Gastroesophageal sphincter (tissue), 4 donors: ENCODE data around the gene ITGA8. TPM values are rescaled to one million over a fixed set of nuclear protein-coding genes. Genes with fewer than 3 reads are reported as not detected.

Experiments used
- ATAC-seq: fragments of 150-250 bp; one replicate; pipeline ENCODE4 v1.9.1; 2016; ENCODE audit warnings: mild to moderate bottlenecking, moderate library complexity
- H3K27ac ChIP-seq, 4 donors: fragments of 200-600 bp; sonication (generic) in 3 of 4; 1 replicate in 3 of 4; 2 replicates in 1 of 4; pipeline ENCODE4 v1.5.1; 2016 to 2019
- H3K27me3 ChIP-seq: fragments of 200-600 bp; sonication (generic); one replicate; pipeline ENCODE4 v1.5.1; 2019
- H3K36me3 ChIP-seq, 2 donors: fragments of 200-600 bp; sonication (generic); one replicate each; pipeline ENCODE4 v1.5.1; 2019; ENCODE audit warnings: control low read depth in 1 of 2
- H3K4me1 ChIP-seq, 3 donors: fragments of 200-600 bp; sonication (generic); 1 replicate in 2 of 3; 2 replicates in 1 of 3; pipeline ENCODE4 v1.5.1; 2016 to 2019; ENCODE audit warnings: control low read depth in 2 of 3
- H3K4me3 ChIP-seq, 2 donors: fragments of 200-600 bp; sonication (generic); one replicate each; pipeline ENCODE4 v1.5.1; 2019; ENCODE audit warnings: mild to moderate bottlenecking in 1 of 2, moderate library complexity in 1 of 2
- H3K9me3 ChIP-seq, 3 donors: fragments of 200-600 bp; sonication (generic); one replicate each; pipeline ENCODE4 v1.5.1; 2017 to 2019; ENCODE audit warnings: control low read depth in 2 of 3
- EP300 ChIP-seq: sonication (generic); formaldehyde crosslinking; IDR thresholded peaks from one replicate; pipeline ENCODE4 v1.6.1; 2017; ENCODE audit warnings: antibody characterized with exemption, mild to moderate bottlenecking
- POLR2A ChIP-seq, 2 donors: fragments of 450-650 bp; IDR thresholded peaks; one replicate each; pipeline ENCODE4 v1.6.1; 2017; ENCODE audit warnings: antibody characterized with exemption in 2 of 2, mild to moderate bottlenecking in 2 of 2, moderate library complexity in 1 of 2
- POLR2AphosphoS5 ChIP-seq: sonication (generic); formaldehyde crosslinking; IDR thresholded peaks from one replicate; pipeline ENCODE4 v1.6.1; 2017; ENCODE audit warnings: antibody characterized with exemption
- WGBS, 2 donors: methylation state at CpG; one replicate each; pipeline ENCODE4 v1.1.5; 2018; ENCODE audit warnings: low coverage in 1 of 2; 5-methylcytosine and 5-hydroxymethylcytosine counted together
- total RNA-seq, 4 donors: library from RNA; depleted of rRNA; stranded (reverse); fragments of >200 nt; gene quantifications; one replicate each; pipeline ENCODE4 v1.1.0, GENCODE V29; 2016
- TF ChIP-seq, protein P1 (sequence below), 4 experiments: fragments of 200-600 bp in 2 of 4; fragments of 450-650 bp in 2 of 4; sonication (generic) in 1 of 4; IDR thresholded peaks; one replicate each; pipeline ENCODE4 v1.5.1; 2017 to 2019; ENCODE audit warnings: antibody characterized with exemption in 4 of 4, mild to moderate bottlenecking in 2 of 4, moderate library complexity in 2 of 4

The ITGA8 gene
- total RNA-seq, 4 donors from 2014 or later: 37.6 to 667 (median 310) TPM

DNA sequence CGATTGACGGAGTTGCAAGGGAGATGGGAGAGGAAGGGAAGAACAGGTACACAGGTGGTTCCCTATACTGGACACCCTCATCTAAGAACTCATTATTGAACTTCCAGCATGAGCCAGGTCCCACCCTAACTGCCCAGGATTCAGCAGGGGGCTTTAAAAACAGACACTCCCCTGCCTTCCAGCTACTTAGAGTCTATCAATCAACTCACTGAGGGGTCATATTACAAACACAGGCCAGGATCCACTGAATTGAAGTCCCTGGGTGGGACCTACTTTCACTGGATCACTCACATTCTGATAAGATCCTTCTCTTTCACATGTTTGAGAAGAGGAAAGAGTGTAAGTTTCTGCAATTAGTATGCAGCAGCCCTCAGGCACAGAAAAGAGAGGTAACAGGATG is 92.8 kb downstream of the ITGA8 start:
- Histone ChIP-seq H3K9me3 (no peaks in the 10 kb centered on the region), H3K36me3 (peaks cover 0 to 5% of the 10 kb centered on the region in 2 donors), H3K4me1 (peaks cover 5 to 37% (median 7%) of the 10 kb centered on the region in 3 donors), H3K4me3 (no peak overlapping the region), H3K27ac (no peak overlapping the region), H3K27me3 (no peaks in the 10 kb centered on the region)
- WGBS, 2 donors: 80 to 100% methylated on average over 2 of the region's 2 CpGs
- no peak for ATAC-seq
- TF ChIP-seq, protein P1, sequence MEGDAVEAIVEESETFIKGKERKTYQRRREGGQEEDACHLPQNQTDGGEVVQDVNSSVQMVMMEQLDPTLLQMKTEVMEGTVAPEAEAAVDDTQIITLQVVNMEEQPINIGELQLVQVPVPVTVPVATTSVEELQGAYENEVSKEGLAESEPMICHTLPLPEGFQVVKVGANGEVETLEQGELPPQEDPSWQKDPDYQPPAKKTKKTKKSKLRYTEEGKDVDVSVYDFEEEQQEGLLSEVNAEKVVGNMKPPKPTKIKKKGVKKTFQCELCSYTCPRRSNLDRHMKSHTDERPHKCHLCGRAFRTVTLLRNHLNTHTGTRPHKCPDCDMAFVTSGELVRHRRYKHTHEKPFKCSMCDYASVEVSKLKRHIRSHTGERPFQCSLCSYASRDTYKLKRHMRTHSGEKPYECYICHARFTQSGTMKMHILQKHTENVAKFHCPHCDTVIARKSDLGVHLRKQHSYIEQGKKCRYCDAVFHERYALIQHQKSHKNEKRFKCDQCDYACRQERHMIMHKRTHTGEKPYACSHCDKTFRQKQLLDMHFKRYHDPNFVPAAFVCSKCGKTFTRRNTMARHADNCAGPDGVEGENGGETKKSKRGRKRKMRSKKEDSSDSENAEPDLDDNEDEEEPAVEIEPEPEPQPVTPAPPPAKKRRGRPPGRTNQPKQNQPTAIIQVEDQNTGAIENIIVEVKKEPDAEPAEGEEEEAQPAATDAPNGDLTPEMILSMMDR (IDR thresholded peaks at IDR 0.05): no peak
- TF ChIP-seq POLR2A (IDR thresholded peaks at IDR 0.05) (no peak), POLR2AphosphoS5 (no peak), EP300 (no peak)

DNA sequence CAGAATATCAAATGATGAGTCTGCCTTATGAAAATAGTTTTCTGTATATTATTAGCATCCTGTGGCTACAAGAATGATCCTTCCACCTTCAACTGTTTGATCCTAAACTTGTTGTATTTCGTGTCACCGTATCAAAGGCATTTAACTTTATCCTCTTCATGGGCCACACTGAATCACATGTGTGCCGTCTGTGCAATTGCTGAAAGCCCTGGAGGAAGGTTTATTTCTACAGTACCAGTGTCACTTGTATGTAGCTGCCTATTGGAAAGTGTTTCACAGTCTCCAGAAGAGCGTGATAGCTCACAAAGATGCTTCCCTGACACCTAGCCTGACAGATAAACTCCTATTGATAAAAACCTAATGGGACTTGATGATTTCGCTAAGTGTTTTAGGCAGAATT is 94.5 kb downstream of the ITGA8 start:
- no peaks in the 10 kb centered on the region for H3K27me3 ChIP-seq
- WGBS, 2 donors: 44 to 52% methylated on average over 3 to 5 of the region's 5 CpGs
- H3K4me3 ChIP-seq: no peak overlapping the region
- H3K9me3 ChIP-seq: no peaks in the 10 kb centered on the region
- peak overlapping the region in 1 of 4 donors; percentile 49 for H3K27ac ChIP-seq
- peaks cover 7 to 50% (median 9%) of the 10 kb centered on the region in 3 donors for H3K4me1 ChIP-seq
- no peak for TF ChIP-seq POLR2A (IDR thresholded peaks at IDR 0.05)
- TF ChIP-seq EP300: no peak
- no peak for TF ChIP-seq POLR2AphosphoS5
- TF ChIP-seq, protein P1 (IDR thresholded peaks at IDR 0.05): no peak
- peaks cover 0 to under 1% of the 10 kb centered on the region in 2 donors for H3K36me3 ChIP-seq
- no peak for ATAC-seq

DNA sequence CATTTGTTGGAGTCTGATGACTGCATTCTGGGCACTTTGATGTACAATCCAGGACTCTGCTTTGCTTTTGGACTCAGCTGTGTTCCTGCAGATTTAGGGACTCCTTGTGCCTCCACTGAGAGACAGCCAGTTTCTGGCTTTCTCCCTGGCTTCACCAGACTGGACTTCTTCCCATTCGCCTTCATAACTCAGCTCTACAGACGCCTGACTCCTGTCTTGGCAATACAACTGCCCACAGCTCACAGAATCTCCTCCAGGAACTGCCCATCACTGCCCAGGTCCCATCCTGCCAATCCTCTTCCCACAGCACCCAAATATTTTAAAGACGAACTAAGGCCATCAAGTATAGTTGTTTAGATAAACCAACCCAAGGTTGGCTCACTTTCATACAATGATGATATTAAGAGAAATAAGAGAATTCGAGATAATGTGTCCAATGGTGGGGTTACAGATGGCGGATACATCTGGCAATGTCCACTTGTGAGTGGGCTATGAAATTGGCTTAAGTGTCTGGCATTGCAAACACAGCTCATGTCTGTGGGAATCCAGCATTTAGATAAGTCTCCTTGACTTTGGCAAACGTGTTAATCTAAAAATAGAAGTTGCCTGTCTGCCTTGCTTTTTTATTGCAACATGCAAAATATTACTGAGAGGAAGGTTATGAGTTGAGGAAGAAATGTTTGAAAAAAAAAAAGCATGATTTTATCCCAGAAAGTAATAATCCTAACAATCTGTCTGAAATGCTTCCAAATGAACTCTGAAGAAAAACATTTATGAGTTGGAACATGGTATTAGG is 95.1 kb downstream of the ITGA8 start:
- peak overlapping the region in 3 of 4 donors; percentile 23 to 49 (median 39) for H3K27ac ChIP-seq
- H3K36me3 ChIP-seq: no peaks in the 10 kb centered on the region
- H3K9me3 ChIP-seq: no peaks in the 10 kb centered on the region
- no peaks in the 10 kb centered on the region for H3K27me3 ChIP-seq
- H3K4me1 ChIP-seq: peaks cover 7 to 50% (median 9%) of the 10 kb centered on the region in 3 donors
- WGBS, 2 donors: 40 to 41% methylated on average over 6 of the region's 6 CpGs
- TF ChIP-seq POLR2AphosphoS5 (peak; percentile 61), POLR2A (IDR thresholded peaks at IDR 0.05) (no peak)
- no peak overlapping the region for H3K4me3 ChIP-seq
- no peak for ATAC-seq

DNA sequence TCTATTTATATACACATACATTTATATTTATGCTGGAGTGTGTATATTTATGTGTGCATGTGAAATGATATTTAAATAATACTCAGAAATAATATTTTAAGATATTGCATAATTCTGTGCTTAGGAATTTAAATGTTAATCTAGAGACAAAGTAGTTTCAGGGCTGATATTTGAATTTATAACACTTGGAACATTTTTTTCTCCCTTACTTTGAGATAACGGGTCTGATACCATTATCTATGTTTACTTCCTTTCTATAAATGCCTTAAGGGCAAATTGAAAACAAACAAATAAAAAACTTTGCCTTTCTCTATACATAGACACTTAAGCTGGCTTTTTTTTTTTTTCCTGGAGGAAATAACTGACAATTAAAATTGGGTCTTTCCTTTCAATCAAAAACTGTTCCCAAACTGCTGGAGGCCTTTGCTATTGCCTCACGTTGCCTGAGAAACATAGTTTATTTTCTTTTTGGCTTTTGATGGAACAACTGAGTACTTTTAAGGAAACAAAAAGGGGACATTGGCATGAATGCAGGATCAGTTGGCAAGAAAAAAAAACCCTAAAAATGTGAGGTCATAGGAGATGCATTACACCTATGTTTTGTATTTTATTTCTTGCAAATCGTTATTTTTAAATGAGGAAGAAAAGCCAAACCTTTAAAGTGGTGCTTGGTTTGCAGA is 98.7 kb downstream of the ITGA8 start:
- TF ChIP-seq POLR2AphosphoS5 (no peak), EP300 (no peak), POLR2A (IDR thresholded peaks at IDR 0.05) (no peak)
- TF ChIP-seq, protein P1 (IDR thresholded peaks at IDR 0.05): no peak
- Histone ChIP-seq H3K27me3 (no peaks in the 10 kb centered on the region), H3K9me3 (no peaks in the 10 kb centered on the region), H3K4me1 (peaks cover 7 to 48% (median 9%) of the 10 kb centered on the region in 3 donors), H3K27ac (peak overlapping the region in 1 of 4 donors; percentile 26), H3K36me3 (peaks cover 0 to 20% of the 10 kb centered on the region in 2 donors), H3K4me3 (no peak overlapping the region)
- no peak for ATAC-seq
- 27 to 52% methylated on average over 3 of the region's 3 CpGs for WGBS, 2 donors

DNA sequence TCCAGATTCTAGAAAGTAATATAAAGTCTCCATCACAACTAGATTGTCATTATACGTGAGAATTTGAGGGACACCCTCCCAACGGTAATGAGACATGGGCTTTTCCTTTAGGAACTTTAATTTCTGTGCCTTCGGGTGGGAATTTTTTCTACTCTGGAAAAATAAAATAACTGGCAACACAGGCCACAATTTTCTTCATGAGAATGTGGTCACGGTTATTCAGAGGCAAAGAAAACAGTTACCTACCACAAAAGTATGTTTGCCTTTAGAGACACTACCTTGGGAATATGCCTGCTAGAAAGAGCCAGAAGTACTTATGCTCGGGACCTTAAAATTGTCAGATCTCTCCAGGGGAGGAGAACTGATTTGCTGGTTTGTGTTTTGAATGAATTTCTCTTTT is 99.4 kb downstream of the ITGA8 start:
- Histone ChIP-seq H3K27me3 (no peaks in the 10 kb centered on the region), H3K36me3 (peaks cover 0 to 26% of the 10 kb centered on the region in 2 donors), H3K4me1 (peaks cover 7 to 42% (median 9%) of the 10 kb centered on the region in 3 donors), H3K4me3 (no peak overlapping the region), H3K9me3 (no peaks in the 10 kb centered on the region), H3K27ac (no peak overlapping the region)
- 81 to 88% methylated on average over 4 to 5 of the region's 5 CpGs for WGBS, 2 donors
- TF ChIP-seq EP300 (no peak), POLR2A (IDR thresholded peaks at IDR 0.05) (no peak), POLR2AphosphoS5 (no peak)
- TF ChIP-seq, protein P1 (IDR thresholded peaks at IDR 0.05): no peak
- no peak for ATAC-seq
